Activated CD8-positive, alpha-beta memory T cell treated with anti-CD3 and anti-CD28 coated beads, Interleukin-2, amount 50 U/mL, for 48 hours (primary cell): Measurements from ENCODE around the gene SOD3.

Experiments
- DNase-seq: peaks from one replicate; pipeline ENCODE4 v3.0.0-alpha.2; 2020

SOD3 gene

GRCh38 chr4:24775750-24776149 is 19.6 kb upstream of the SOD3 start:
- DNase-seq: no peak

DNA sequence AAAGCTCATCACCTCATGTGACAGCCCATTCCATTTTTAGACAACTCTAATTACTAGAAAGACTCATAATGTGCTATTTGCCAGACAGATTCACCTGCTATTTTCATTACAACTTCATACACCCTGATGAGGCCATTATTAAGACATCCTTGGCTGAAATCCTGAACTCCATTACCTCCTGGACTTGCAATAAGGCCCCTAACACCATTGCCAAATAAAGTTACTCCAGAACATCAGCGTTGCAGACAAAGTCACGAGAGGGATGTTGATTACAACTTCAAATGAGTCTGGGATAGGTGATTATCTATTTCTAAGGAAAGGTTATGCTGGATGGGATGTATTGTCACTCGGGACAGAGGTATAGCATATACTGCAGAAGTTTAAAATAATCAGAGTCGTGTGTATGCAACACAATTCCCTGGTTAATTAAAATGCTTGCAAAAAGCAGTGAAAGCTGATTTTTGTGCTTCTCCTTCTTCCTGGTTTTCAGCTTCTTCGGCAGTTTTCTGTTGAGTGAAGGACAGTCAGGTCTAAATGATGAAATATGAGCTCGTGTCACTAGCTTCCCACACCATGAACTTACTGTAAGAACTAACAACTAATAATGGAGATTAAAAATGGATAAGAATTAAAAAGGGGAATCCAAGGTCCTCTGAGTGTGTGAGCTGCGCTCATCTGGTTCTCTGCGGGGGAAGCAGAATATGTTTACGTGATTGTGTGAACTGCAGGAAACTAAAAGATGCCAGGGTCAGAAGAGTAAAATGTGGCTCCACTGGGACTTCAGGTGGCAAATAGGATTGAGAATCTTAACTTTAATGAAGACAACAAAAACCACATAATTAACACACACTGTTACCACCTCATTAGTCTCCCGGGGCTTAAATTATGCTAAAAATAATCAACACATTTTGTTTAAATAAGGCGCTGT is 17.6 kb upstream of the SOD3 start:
- no peak for DNase-seq

- DNase-seq: no peak
Measured at GRCh38 chr4:24778464-24779225, 16.7 kb upstream of the SOD3 start.

GRCh38 chr4:24780936-24781495 is 14.4 kb upstream of the SOD3 start:
- DNase-seq: no peak

GRCh38 chr4:24781999-24782745 is 13.2 kb upstream of the SOD3 start:
- no peak for DNase-seq

DNA sequence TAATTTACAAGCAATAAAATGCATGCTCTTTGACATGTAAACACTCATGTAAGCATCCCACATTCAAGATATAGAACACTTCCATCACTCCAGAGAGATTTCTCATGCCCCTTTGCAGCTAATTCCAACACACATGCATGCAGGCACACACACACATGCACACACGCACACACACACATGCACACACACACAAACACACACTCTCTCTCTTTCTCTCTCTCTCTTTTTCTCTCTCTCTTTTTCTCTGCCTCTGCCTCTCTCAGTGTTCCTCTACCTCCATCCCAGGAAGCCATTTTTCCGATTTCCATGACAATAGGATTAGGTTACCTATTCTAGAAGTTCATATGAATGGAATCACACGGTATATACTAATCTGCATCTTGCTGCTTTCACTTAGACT is 11.9 kb upstream of the SOD3 start:
- no peak for DNase-seq

- DNase-seq: no peak
Measured at GRCh38 chr4:24791043-24791442, 4.3 kb upstream of the SOD3 start.

- DNase-seq: no peak
Measured at GRCh38 chr4:24792552-24792951, 2.8 kb upstream of the SOD3 start.

- DNase-seq: no peak
Measured at GRCh38 chr4:24793219-24794005, 2.0 kb upstream of the SOD3 start.

DNA sequence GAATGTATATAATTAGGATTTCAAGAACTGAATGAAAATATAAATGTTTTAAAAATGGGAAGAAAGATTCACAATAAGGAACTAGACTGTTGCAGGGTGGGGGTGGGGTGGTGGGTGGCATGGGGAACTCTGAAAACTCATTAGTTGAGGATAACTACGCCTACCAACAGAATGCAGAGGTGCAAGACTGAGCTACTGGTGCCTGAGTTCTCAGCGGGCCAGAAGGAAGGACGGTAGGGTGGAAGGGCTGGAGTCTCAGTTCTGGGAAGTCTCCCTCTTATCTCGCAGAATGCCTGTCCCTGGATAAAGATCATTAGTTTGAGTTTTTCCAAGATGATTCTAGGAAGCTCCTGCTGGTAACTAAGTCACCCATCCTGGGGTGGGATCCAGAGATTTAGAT is 1.3 kb upstream of the SOD3 start:
- DNase-seq: no peak

GRCh38 chr4:24794480-24794879 is 893 bp upstream of the SOD3 start:
- no peak for DNase-seq

DNA sequence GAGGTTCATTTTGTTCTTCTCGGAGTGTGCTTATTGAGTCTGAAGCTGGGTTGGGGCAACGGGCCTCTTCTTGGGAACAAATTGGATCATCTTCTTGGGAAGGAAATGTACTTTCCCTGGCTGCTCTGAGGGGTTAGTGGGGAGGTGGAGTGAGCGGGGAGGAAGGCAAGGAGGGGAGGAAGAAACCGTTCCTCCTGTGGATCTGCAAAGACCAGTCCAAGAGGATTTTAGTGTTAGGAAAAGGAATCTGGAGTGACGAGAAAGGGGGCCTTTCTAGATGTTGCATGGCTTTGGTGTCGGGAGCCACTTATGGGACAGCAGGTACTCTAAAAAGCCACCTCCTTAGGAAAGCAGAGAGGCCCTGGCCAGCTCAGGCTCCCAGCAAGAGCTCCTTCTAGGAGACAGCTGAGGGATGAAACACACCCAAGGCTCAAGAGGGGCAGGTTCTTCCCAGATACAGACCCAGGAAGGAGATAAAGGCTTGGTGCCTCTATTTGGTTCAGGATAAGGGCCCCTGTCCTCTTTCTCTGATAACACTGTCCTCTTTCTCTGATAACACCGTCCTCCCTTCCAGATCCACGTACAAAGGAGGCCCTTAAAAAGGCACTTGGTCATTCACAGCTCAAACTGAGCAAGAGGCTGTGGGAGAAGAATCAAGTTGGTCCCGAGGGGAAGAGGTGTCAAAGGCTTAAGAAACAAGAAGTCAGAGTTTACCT is 451 bp downstream of the SOD3 start:
- DNase-seq: no peak

GRCh38 chr4:24796620-24797019 is 1.2 kb downstream of the SOD3 start:
- no peak for DNase-seq

DNA sequence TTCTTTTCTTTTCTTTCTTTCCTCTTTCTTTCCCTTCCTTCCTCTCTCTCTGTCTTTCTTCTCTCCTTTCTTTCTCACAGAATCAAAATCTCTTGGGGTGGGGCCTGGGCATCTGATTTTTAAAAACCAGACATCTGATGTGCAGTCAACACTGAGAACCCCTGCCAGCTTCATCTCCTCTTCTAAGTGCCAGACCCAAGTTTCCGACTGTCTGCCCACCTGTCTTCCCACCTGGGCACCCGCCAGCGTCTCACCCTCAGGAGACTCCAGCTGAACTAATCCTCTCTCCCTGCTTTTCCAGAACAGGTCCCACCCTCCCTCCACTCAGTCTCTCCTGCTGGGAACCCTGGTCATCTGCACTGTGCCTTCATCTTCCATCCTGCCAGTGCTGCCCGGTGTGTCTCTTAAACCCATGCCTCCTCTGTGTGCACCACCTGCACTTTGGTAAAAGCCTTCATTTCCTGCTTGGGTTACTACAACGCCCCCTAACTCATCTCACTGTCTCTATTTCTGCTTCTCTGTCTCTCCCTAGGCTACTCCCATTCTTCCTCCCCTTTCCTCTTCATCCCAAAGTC is 2.8 kb downstream of the SOD3 start:
- DNase-seq: no peak

DNA sequence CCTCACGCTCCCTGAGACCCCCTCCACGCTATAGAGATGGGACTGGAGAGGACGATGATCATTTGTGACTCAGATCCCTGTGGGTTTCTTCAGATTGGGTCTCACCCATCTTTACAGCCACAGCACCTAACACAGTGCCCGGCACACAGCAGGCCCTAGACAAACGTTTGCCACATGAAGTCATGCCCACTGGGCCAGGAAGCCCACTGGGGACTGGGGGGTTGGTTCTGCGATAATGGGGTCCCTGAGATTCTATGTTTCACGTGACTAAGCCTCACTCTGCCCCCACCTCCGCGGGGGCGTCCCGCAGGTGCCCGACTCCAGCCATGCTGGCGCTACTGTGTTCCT is 3.8 kb downstream of the SOD3 start:
- DNase-seq: no peak

GRCh38 chr4:24799544-24800324 is 4.4 kb downstream of the SOD3 start:
- no peak for DNase-seq

DNA sequence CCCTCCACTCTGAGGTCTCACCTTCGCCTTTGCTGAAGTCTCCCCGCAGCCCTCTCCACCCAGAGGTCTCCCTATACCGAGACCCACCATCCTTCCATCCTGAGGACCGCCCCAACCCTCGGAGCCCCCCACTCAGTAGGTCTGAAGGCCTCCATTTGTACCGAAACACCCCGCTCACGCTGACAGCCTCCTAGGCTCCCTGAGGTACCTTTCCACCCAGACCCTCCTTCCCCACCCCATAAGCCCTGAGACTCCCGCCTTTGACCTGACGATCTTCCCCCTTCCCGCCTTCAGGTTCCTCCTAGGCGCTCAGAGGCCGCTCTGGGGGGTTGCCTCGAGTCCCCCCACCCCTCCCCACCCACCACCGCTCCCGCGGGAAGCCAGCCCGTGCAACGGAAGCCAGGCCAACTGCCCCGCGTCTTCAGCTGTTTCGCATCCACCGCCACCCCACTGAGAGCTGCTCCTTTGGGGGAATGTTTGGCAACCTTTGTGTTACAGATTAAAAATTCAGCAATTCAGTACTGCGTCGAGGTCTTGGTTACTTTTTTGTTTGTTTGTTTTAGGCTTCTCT is 5.0 kb downstream of the SOD3 start:
- no peak for DNase-seq

DNA sequence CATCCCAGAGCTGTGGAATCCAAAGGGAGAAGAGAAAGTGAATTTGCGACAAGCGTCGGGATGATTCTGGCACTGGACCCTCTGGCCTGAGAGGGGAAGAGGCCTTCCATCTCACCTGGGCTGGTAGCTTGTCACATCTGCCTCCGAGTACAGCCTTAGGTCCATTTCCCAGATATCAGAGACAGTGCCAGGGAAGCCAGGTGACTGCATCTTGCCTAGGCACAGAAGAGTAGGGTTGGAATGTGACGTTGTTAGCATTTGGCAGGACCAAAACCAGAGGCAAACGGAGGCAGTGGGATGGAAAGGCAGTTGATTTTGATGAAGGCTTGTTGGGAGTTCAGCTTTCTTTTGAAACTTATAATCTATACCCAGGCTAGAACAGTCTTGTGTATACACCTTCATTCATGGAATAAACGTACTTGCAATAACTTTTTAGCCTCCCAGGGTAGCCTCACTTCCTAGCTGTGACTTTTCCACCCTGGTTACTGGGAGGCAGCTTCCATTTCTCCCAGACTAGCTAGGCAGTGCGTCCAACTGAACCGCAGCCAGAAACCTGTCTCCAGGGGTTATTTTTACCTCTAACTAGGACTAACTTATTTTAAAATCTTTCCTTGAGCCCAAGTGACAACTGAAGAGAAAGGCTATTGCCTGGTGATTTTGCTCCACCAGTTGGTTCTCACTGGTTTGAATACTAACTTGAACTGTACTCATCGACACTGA is 5.9 kb downstream of the SOD3 start:
- DNase-seq: no peak

- no peak for DNase-seq
Measured at GRCh38 chr4:24802648-24803047, 7.3 kb downstream of the SOD3 start.
